Bone marrow (tissue), 2 donors: Measurements from ENCODE around the gene WDFY2.

Experiments
- DNase-seq, 2 donors: peaks; one replicate each; lab custom pipeline; 2025; lab: John Stamatoyannopoulos, UW

Gene WDFY2

DNA sequence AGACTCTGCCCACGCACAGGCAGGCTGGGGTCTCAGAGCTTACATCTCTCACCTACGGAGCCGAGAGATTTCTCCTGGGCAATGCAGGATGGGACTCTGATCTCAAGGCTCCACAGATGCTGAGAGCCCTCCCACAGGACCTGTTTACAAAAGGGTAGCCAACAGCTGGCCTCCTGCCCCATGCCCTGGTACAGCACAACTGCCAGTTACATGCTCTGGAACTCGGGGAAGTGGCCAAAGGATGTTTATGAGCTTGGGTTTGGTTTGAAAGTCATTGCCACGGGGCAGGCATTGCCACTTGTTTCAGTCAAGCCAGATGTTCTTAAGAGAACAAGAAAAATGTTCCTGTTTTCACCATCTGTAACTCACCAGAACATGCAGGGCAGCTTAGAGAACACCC is 216.2 kb downstream of the WDFY2 start:
- peak in 1 of 2 donors; percentile 39 for DNase-seq

DNA sequence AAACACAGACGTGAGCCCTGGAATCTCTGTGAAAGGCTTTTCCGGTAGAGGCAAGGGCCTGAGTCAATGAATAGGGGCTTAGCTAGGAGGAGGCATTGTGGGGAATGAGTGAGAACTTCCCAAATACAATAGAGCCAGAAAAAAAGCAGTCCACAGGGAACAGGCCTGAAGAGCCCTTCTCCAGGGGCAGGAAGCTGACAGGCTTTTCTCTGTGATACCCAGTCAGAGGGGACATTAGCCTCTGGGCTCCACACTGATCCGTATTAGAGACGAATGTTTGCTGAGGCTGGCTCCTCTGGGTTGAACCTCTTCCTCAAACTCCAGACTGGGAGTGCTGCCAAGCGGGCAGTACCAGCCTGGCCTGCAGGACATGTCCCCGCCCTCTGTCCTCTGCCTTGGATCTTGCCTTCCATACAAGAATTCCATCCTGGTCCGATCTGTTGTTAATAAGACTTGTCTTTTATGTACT is 217.4 kb downstream of the WDFY2 start:
- no peak for DNase-seq

DNA sequence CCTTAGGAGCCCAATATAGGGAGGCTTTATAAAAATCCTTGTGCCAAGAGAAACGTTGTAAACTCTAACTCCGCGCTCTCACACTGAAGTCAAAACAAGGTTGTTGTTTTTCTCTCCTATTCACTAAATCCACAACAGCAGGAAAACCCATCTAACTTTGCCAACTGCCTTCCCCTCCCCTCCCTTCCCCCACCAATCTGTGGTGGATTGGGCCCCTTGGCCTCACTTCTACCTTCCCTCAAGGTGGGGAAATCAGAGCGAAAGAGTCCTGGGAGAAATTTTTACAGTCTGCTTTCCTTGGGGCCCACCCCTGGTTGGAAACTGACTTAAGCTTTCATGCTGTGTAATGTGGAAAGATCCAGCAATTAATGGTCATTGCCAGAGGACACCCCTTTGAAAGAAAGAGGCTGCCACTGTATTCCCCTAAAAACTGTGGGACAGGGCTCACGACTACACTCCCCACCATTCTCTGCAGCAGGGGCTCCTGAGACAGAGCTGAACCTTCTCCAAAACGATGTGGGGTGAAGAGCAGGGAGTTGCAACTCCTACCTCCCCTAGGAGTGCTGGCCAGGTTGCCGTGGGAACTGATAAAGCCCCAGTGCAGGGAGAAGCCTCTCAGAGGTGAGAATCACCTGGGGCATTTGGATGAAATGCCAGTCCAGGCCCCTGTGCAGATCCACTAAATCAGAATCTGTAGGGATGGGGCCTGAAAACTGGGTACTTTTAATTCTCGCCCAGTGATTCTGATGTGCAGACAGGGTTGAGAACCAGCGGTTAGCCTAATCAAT is 218.6 kb downstream of the WDFY2 start:
- DNase-seq, result no peak

DNA sequence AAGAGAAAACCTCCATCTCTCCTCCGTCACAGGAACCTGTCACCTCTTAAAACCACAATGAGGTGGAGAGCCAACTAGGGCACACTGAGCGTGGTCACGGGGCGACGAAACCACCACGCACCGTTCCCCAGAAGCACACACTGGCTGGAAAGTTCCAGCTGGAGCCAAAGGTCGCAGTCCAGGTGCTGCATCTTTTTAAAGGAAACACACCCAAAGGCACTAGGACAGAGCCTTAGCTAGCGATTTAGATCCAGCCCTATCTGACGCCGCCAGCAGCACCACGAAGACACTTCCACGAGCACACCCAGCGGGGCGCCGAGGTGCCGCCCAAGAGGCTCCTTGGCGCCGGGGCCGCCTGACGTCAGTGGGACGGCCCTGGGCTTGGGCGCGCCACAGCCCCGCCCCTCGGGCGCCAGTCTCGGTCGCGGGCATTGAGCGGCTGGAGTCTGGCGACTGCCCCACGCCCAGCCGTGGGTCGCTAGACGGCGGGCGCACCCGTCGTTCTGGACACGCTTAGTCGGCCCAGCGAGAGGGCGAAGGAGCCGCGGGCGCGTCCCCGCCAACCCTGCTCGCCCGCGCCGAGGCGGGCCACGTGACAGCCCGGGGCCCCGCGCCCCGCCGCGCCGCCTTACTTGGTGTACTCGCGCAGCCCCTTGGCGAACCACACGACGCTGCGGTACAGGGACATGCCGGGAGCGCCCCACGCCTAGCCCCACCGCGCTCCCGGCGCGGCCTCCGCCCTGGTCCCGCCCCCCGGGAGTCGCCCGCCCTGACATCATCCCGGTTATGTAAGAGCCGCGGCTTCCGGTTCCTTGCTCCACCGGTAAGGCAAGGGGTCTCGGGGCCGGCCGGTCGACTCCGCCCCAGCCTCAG is 219.4 kb downstream of the WDFY2 start, which contains the start of gene DHRS12:
TSS of gene DHRS12 (minus strand) at position 742 of the 873 bp plus-strand sequence. CDS start 4,504 bp downstream, outside the sequence.
- DNase-seq, result peak; percentile 72 to 75

DNA sequence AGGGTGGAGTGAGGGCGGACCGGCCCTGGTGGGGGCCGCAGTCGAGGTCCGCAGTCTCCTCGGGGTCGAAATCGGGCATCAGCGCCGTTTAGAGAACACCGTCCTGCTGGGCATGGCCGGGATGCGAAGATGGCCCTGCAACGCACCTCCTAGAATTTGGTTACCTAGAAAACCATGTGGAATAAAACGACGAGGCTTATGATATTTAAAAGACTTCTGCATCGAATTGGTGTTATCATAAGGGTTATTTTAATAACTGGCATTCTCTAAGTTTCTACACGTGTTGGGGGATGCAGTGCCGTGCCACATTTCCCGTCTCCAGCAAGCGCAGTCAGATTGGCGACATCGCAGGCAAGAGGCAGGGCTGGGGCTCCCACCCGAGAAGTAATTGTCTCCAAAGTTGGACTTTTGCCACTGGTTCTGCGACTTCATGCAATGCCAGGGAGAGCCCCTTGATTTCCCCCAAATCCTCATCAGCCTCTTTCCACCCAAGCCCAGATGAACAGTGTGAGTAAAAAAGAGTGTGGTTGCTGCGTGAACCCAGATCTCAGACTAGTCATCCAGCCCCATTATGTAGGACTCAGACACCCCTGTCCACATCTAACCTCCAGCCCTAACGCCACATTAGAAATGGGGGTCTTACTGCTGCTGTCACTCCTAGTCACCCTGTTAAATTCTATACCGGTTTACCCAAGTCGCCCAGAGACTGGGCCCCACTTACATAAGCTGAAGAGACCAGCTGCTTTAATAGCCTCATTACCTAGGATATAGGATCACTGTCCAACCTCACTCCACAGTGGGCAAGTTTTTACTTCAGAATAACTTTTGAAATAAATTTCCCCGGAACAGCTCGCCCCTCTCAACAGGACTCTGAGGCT is 220.3 kb downstream of the WDFY2 start:
- peak in 1 of 2 donors; percentile 32 for DNase-seq

DNA sequence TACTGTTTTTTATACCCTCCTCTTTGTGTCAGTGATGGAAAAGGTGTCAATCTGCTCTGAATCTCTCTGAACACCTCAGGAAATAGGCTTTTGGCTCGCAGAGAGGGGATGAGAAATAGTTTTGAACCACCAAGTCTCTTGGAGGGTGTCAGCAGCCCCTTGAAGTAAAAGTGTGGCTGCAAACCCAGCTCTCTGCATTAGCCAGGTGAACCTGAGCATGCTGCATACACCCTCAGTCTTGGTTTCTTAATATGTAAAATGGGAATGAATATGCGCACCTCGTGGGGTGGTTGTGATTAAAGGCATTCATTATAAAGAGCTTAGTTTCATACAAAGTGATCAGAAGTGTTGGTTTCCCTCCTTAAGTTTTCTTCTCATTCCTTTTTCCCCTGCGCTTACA is 221.1 kb downstream of the WDFY2 start:
- DNase-seq, result no peak

DNA sequence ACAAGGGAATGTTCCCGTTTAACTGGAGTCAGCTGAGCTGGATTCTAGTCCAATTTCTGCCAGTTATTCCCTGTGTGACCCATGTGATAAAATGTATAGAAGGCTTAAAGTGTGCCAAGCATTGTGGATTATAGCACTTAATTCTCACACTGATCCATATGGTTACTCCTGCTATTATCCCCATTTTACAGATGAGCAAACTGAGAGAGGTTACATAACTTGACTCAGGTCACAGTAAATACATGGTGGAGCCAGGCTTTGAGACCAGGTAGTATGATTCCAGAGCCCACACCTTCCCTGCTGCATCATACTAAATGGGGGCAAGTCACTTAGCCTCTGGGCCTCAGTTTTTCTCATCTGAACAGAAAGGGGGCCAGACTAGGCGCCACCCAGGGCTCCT is 221.7 kb downstream of the WDFY2 start:
- DNase-seq, result no peak

DNA sequence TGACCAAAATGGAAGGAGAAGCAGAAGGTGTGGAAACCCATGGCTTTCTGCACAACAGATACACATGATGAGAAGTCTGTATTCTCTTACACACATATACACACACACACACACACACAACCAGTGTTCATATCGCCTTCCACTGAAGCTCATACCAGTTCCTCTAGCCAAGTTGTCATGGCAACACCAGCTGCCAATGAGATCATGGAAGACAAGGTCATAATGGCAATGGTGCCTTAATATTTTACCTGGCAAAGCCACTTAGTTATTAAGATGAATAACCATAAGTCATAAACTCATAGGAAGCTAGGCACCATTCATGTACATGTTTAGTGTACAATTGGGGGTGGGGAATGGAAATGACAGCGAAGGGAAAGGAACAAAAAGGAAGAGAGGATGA is 222.3 kb downstream of the WDFY2 start:
- DNase-seq, result no peak

DNA sequence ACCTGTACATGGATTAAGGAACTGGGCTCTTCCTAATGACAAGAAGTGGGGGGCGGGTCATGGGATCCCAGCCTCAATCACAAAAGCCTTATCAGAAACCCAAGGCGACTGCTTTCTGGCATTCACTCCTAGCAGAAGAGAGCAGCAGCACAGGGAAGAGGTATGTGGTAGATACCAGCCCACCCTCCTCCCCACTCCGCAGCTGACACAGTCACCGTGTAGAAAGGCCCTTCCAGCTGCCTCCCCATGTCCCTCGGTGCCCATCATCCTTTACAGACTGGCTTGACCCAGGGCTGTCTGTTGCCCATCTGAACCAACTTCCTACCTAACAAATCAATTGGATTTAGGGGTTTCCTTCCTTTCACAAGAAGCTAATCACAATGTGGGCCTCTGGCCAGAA is 222.8 kb downstream of the WDFY2 start:
- no peak for DNase-seq

DNA sequence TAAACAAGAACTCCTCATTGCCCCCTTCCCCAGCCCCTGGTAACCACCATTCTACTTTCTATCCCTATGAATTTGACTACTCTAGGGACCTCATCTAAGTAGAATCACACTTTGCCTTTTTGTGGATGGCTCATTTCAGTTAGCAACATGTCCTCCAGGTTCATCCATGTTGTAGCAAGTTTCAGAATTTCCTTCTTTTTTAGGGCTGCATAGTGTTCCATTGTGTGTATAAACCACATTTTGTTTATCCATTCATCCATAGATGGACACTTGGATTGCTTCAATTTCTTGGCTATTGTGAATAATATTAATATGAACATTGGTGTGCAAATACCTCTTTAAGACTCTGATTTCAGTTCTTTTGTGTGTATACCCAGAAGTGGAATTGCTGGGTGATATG is 224.5 kb downstream of the WDFY2 start:
- no peak for DNase-seq

DNA sequence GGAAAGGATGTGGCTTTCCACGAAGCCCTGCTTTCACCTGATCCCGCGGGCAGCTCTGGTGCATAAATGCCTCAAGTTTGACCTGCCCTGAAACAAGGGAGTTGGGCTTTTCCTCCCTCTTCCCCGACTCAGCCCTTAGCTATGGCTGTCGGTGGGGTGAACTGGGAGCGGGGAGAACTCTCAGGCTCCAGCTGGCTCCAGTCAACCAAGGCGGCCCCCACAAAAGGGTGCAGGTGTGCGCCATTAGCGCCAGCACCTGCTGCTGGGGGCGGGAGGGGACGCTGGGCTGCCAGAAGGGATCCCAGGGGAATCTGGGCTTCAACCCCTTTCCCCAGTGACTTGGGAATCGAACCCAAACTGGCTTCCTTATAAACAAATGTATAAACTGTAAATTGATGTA is 226.8 kb downstream of the WDFY2 start:
- DNase-seq, result no peak

DNA sequence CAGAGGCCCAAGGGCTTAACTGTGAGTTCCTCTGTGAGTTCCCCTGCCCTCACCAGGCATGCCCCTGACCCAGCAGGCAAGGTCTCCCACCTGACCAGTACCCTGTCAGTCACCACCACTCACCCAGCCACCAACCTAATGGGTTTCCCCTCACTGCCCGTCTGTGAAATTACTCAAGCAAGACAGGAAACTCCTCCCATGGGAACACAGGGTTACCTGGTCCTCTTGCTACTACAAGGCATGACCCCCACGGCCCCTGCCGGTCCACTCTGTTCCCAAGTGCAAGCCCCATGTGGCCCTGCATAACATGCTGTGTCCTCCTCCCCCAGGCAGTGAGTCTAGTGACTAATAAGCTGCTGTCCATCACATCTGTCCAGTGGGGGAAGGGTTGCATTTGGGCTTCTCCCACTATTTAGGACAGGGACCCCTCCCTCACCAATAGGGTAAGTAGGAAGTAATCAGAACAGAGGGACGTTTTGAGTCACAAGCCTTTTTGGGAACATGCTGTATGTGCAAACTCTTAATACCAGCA is 227.7 kb downstream of the WDFY2 start:
- DNase-seq, result peak in 1 of 2 donors; percentile 4

DNA sequence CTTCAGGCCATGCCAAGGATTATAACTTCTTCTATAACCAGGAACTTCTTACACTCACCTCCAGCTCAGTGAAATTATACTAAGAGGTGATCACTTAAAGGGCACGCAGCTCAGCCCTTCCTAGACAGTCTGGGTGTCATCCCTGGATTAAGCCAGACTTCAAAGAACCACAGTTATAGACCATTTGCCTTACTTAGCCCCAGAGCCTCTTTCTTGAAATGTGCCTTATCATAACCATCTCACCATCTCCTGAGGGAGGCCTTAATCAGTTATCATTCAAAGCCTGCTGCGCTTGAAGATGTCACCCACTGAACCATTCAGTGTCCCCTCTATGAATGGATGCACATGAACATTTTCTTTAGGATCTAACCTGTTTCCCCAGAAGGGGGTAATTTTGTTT is 229.8 kb downstream of the WDFY2 start:
- DNase-seq, result no peak

DNA sequence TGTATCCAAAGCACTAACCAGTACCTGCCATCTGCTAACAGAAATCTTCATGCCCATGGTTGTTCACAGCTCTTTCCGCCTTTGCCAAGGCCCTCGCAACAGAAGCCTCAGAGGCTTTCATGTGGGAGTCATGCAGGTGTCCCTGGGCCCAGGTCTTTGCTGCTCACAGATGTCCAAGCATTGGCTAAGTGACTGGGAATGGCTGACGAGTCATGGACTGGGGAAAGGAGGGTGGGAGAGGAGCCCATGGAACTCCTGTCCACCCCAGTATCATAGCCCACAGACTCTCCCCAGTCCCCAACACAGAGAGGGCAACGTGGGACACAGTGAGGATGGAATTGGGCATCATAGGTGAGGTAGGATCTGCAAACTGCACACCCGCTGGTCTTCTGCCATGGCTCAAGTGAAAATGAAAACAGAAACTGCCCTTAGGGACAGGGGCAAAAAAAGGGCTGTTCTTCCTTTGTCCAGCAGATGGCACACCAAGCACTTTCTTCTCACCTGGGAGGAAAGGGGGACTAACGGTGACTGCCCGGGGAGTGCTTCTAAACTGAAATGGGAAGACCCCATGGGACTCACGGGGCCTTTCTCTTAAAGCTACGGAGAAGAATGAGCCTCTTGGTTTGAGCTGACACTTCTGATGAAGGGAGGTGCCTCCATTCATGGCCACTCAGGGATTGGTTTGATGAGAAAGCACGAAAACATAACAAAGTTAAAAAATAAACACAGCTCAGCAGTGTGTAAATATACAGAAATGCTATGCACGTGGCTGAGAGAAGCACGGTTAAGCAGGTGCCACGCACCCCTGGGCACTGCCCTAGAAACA is 230.8 kb downstream of the WDFY2 start:
- DNase-seq, result peak; percentile 29 to 66

DNA sequence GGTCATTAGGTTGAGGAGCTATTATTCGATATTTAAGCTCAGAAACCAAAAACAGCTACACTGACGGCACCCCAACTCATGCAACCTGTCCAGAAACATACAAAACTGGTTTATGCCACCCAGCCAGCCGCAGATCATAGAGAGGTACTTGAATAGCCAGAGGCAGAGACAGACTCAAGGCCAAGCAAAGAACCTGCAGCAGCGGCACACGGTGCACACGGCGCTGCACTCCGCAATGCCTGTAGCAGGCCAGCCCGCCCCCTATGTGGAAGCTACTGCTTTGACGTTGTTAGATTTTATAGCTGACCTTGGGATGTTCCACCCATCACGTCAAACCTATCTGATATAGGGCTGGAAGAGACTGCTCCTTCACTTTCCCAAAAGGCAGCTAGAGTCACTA is 231.6 kb downstream of the WDFY2 start:
- DNase-seq, result no peak

DNA sequence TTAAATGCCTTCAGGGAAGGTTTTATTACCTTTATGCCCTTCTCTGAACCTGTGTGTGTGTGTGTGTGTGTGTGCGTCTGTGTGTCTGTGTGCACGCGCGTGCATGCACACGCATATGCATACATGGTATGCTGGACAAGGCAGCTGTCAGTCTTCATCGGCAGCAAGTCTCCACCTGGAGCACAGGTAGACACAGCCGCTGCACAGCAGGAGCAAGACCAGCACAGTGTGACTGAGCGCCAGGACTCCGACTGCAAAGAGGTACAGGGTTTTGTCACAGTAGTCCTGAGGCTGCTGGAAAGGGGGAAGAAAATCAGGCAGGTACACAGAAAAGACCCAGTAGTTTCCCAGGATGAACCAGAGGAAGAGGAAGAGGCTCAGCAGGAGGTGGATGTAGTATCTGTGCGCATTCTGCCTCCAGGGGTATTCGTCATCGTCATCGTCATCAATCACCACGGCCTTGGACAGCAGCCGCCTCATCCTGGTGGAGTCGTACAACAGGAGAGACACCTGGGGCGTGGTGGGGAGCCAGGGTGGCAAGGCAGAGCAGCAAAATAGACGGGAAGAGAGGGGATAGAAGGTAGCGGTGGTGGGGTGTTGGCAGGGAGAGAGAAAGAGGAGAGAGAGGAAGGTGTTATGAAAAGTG is 232.5 kb downstream of the WDFY2 start:
- DNase-seq, result no peak
